MCF 10A (cell line): ENCODE measurements around the gene AURKAIP1. TPM values are rescaled to one million over a fixed set of nuclear protein-coding genes. Genes with fewer than 3 reads are reported as not detected.

Experiments used
- BruUV-seq: library from RNA; stranded (reverse); fragments of 400-500 nt; replicated peaks from 2 replicates; lab custom pipeline; 2021; lab: Mats Ljungman, UMichigan
- CTCF ChIA-PET: fragments of 300-600 bp; sonication (Branson Sonifier 250); formaldehyde crosslinking; extraction: SDS; loops from one replicate; lab custom pipeline; 2021; ENCODE audit warnings: antibody characterized with exemption, inconsistent platforms; lab: Yijun Ruan, JAX
- POLR2A ChIA-PET: fragments of 300-600, 350-650 bp; sonication (Branson Sonifier 250); formaldehyde crosslinking; extraction: SDS; loops from one replicate; lab custom pipeline; 2020; ENCODE audit warnings: antibody characterized with exemption, inconsistent platforms; lab: Yijun Ruan, JAX
- DNase-seq: peaks from one replicate; pipeline ENCODE4 v3.0.0-alpha.2; 2018; ENCODE audit not compliant: unreplicated experiment
- H3K27ac Mint-ChIP-seq: one replicate; pipeline ENCODE4 v1.8.0; 2022; ENCODE audit warnings: mild to moderate bottlenecking, low read depth, mixed read lengths; ENCODE audit not compliant: unreplicated experiment
- H3K27me3 Mint-ChIP-seq: one replicate; pipeline ENCODE4 v1.8.0; 2022; ENCODE audit warnings: mixed read lengths; ENCODE audit not compliant: insufficient read depth, unreplicated experiment
- H3K36me3 Mint-ChIP-seq: one replicate; pipeline ENCODE4 v1.8.0; 2022; ENCODE audit warnings: mild to moderate bottlenecking, moderate library complexity, mixed read lengths; ENCODE audit not compliant: insufficient read depth, unreplicated experiment
- H3K4me1 Mint-ChIP-seq: one replicate; pipeline ENCODE4 v1.8.0; 2022; ENCODE audit warnings: mixed read lengths; ENCODE audit not compliant: insufficient read depth, unreplicated experiment
- H3K4me3 Mint-ChIP-seq: one replicate; pipeline ENCODE4 v1.8.0; 2022; ENCODE audit warnings: mild to moderate bottlenecking, moderate library complexity, mixed read lengths; ENCODE audit not compliant: unreplicated experiment
- H3K9me3 Mint-ChIP-seq: one replicate; pipeline ENCODE4 v1.8.0; 2022; ENCODE audit warnings: mixed read lengths; ENCODE audit not compliant: unreplicated experiment
- intact Hi-C: fragments of 100-400 bp; cut with micrococcal nuclease; formaldehyde crosslinking; loops from 2 replicates; pipeline ENCODE4 v1.14.1; 2022
- total RNA-seq: library from RNA; stranded (reverse); gene quantifications from 2 replicates; pipeline ENCODE4 v1.2.3, GENCODE V29; 2022
- TF ChIP-seq, protein P1 (sequence below): fragments of 200-600 bp; IDR thresholded peaks from one replicate; pipeline ENCODE4 v1.8.0; 2022; ENCODE audit warnings: antibody characterized with exemption, mild to moderate bottlenecking; ENCODE audit not compliant: unreplicated experiment

Gene AURKAIP1
- total RNA-seq, 1 experiment from 2014 or later, result 148 TPM

DNA sequence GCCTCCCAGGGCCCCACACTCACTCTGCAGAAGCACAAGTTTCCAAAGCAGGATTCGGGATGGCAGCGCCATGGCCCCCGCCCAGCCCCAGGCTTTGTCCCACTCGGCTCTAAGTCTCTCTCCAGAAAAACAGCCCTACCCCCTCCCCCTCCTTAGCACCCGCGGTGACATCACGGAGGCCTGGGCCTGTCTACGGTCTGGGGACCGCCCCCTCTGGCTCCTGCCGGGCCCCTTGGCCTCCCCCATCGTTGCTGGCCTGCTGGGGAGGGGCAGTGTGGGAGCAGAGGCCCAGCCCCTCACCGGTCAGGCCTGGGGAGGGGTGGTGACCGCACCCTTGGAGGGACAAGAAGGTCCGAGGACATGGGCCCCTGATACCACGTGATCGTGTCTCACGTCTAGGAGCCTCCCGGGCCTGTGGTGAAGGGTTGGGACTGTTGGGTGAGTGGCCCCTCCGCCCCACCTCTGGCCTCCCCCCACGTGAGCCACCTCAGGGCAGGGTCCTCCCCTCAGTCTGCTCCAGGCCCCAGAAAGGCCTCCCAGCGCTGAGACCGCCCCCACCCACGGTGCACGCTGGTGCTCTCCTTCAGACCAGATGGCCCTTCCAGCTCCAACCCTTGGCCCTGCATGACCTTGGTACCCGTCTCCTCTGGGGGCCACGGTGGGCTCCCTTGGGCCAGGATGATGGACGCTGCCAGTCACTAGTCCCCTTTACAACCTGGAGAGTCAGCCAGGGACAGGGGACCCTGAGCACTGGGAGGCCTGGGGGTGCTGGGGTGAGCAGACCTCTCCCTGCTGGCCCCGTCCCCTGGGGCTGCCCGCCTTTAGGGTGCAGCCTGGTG is 16.4 kb downstream of the AURKAIP1 start, which contains the start of gene MXRA8:
TSS of gene MXRA8 (minus strand) at position 123 of the 839 bp plus-strand sequence. CDS start at position 72, 51 bp downstream.
- TF ChIP-seq, protein P1, sequence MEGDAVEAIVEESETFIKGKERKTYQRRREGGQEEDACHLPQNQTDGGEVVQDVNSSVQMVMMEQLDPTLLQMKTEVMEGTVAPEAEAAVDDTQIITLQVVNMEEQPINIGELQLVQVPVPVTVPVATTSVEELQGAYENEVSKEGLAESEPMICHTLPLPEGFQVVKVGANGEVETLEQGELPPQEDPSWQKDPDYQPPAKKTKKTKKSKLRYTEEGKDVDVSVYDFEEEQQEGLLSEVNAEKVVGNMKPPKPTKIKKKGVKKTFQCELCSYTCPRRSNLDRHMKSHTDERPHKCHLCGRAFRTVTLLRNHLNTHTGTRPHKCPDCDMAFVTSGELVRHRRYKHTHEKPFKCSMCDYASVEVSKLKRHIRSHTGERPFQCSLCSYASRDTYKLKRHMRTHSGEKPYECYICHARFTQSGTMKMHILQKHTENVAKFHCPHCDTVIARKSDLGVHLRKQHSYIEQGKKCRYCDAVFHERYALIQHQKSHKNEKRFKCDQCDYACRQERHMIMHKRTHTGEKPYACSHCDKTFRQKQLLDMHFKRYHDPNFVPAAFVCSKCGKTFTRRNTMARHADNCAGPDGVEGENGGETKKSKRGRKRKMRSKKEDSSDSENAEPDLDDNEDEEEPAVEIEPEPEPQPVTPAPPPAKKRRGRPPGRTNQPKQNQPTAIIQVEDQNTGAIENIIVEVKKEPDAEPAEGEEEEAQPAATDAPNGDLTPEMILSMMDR, result no peak
- no peak for DNase-seq
- Mint-ChIP-seq H3K4me3 (no peak within 1 kb of the TSS), H3K4me1 (peaks cover 9% of the 10 kb centered on the region), H3K27ac (no peak within 1 kb of the TSS), H3K36me3 (peaks cover 5% of the 10 kb centered on the region), H3K9me3 (no peaks in the 10 kb centered on the region), H3K27me3 (no peaks in the 10 kb centered on the region)
- intact Hi-C loops, result no loop called here
- CTCF ChIA-PET, result interaction anchor here (1.1 kb wide), 1 partner anchor 14 kb away, joined by 3 read pairs; no protein-coding TSS in a partner anchor
- POLR2A ChIA-PET, result interaction anchor here (0.6 kb wide), 1 partner anchor 305 kb away, joined by 3 read pairs; no protein-coding TSS in a partner anchor
- no TSS peak for BruUV-seq

DNA sequence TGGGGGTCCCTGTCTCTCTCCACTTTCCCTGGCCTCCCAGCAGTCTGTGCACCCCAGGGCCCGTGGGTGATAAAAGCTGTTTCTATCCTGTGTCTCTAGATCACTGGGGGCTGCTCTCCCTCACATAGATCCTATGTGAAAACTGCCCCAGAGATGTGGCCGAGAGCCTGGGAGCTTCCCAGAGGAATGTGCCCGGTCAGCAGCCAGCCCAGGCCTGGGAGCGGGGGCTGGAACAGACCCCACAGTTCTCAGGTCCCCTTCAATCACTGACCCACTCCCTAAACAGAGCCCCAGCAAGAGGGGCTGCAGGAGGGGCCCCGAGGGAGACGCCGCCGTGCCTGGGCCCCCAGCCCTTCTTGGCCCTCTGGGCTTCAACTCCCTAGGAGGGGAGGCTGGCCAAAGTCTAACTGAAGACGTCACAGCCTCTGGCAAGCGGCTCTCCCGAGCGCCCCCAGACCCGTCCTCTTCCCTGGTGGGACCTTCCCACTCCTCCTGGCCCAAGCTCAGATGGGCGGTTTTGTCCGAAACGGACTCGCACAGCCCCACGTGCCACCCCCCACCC is 17.1 kb downstream of the AURKAIP1 start:
- ChIA-PET POLR2A (no interaction called here), CTCF (interaction anchor here (1.1 kb wide), 1 partner anchor 13 kb away, joined by 3 read pairs; no protein-coding TSS in a partner anchor)
- BruUV-seq, result no TSS peak
- no peak overlapping the region for H3K27ac Mint-ChIP-seq
- H3K4me3 Mint-ChIP-seq, result no peak overlapping the region
- intact Hi-C loops, result no loop called here
- H3K27me3 Mint-ChIP-seq, result no peaks in the 10 kb centered on the region
- peaks cover 5% of the 10 kb centered on the region for H3K36me3 Mint-ChIP-seq
- TF ChIP-seq, protein P1, result no peak
- no peak for DNase-seq
- no peaks in the 10 kb centered on the region for H3K9me3 Mint-ChIP-seq
- peaks cover 9% of the 10 kb centered on the region for H3K4me1 Mint-ChIP-seq

DNA sequence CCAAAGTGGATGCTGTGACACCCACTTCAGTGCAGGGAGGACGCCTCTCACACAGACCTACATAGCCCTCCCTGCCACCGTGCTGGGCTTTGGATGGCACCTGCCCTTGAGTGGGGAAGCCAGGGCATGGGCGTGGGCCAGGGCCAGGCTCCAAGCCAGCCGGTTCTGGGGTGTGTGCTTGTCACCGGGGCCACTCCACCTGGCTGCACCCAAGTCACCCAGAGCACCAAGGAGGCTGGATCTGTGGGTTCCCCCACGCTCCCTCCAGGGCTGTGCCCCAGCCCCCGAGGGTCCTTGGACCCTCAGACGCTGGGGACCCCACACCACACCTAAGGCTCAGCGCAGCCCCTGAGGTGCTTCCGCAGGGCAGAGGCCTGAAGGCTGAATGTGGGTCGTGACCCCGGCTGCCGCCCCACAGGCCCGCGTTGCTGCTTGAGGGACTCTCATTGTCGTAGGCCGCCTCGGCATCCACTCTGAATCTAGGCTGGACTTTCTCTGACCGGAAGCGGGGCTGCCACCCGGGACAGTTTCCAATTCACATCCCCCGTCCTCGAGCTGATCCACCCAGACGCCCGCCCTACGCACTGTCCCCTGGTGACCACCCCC is 18.1 kb downstream of the AURKAIP1 start:
- TF ChIP-seq, protein P1, result no peak
- Mint-ChIP-seq H3K9me3 (no peaks in the 10 kb centered on the region), H3K36me3 (peaks cover 5% of the 10 kb centered on the region), H3K27me3 (no peaks in the 10 kb centered on the region), H3K27ac (no peak overlapping the region), H3K4me1 (peaks cover 9% of the 10 kb centered on the region), H3K4me3 (no peak overlapping the region)
- ChIA-PET CTCF (no interaction called here), POLR2A (no interaction called here)
- BruUV-seq, result no TSS peak
- intact Hi-C loops, result no loop called here
- DNase-seq, result no peak
